Liver (tissue), 3 donors: ENCODE measurements around the gene ELOB.

ENCODE experiments used
- CTCF ChIP-seq: fragments of 150-350 bp; IDR thresholded peaks from 2 replicates; pipeline ENCODE4 v1.5.1; 2017; ENCODE audit warnings: improper control_type of control experiment, low read depth, low read length; ENCODE audit not compliant: missing input control
- EGR1 ChIP-seq, 2 donors: IDR thresholded peaks; 2 replicates each; pipeline ENCODE4 v1.6.1; 2016 to 2018; ENCODE audit warnings: antibody characterized with exemption in 2 of 2, low read depth in 2 of 2
- FOXA1 ChIP-seq: IDR thresholded peaks from 2 replicates; pipeline ENCODE4 v1.6.1; 2016; ENCODE audit warnings: antibody characterized with exemption
- JUND ChIP-seq, 2 donors: IDR thresholded peaks; 2 replicates each; pipeline ENCODE4 v1.6.1; 2016; ENCODE audit warnings: antibody characterized with exemption in 2 of 2
- RAD21 ChIP-seq, 2 donors: IDR thresholded peaks; 2 replicates each; pipeline ENCODE4 v1.6.1; 2016; ENCODE audit warnings: antibody characterized with exemption in 2 of 2, mild to moderate bottlenecking in 2 of 2
- REST ChIP-seq: IDR thresholded peaks from 2 replicates; pipeline ENCODE4 v1.6.1; 2016; ENCODE audit warnings: antibody characterized with exemption, mild to moderate bottlenecking
- donor health status: healthy.
- donor health status: healthy.

- TF ChIP-seq CTCF: no peak
- no peak for TF ChIP-seq REST
- no peak for TF ChIP-seq RAD21 (IDR thresholded peaks at IDR 0.05)
- TF ChIP-seq FOXA1: no peak
- TF ChIP-seq JUND (IDR thresholded peaks at IDR 0.05): no peak
- no peak for TF ChIP-seq EGR1 (IDR thresholded peaks at IDR 0.05; ENCODE audit: low read depth in 2 of 2)
Observed at GRCh38 chr16:2808181-2808580, 31.1 kb upstream of the ELOB start.
